H9 (cell line): Measurements from ENCODE around the gene SLX4. TPM values are rescaled to one million over a fixed set of nuclear protein-coding genes. Genes with fewer than 3 reads are reported as not detected.

Experiments
- DNase-seq: peaks from one replicate; pipeline ENCODE4 v3.0.0-alpha.2; 2017
- H2AFZ ChIP-seq: one replicate; pipeline ENCODE4 v1.6.1; 2013; ENCODE audit warnings: mild to moderate bottlenecking, low read length, control low read depth, moderate library complexity
- H2AK5ac ChIP-seq: 2 replicates; pipeline ENCODE4 v1.6.1; 2013; ENCODE audit warnings: low read length, control low read depth, mixed read lengths; ENCODE audit not compliant: insufficient read length
- H2BK120ac ChIP-seq: one replicate; pipeline ENCODE4 v1.6.1; 2013; ENCODE audit warnings: low read depth, mild to moderate bottlenecking, low read length, control low read depth, inconsistent platforms; ENCODE audit not compliant: poor library complexity, severe bottlenecking
- H2BK12ac ChIP-seq: 2 replicates; pipeline ENCODE4 v1.6.1; 2013; ENCODE audit warnings: low read length, control low read depth, mixed read lengths, low read depth; ENCODE audit not compliant: insufficient read length
- H2BK15ac ChIP-seq: 2 replicates; pipeline ENCODE4 v1.6.1; 2013; ENCODE audit warnings: low read depth, low read length, control low read depth
- H2BK20ac ChIP-seq: one replicate; pipeline ENCODE4 v1.6.1; 2013; ENCODE audit warnings: low read depth, mild to moderate bottlenecking, low read length, control low read depth, inconsistent platforms; ENCODE audit not compliant: poor library complexity, severe bottlenecking
- H2BK5ac ChIP-seq: 2 replicates; pipeline ENCODE4 v1.6.1; 2013; ENCODE audit warnings: low read length, control low read depth, mixed read lengths; ENCODE audit not compliant: insufficient read length
- H3K14ac ChIP-seq: 2 replicates; pipeline ENCODE4 v1.6.1; 2013; ENCODE audit warnings: low read length, control low read depth; ENCODE audit not compliant: insufficient read depth
- H3K18ac ChIP-seq: 2 replicates; pipeline ENCODE4 v1.6.1; 2013; ENCODE audit warnings: low read depth, mild to moderate bottlenecking, mixed read lengths, low read length, control low read depth; ENCODE audit not compliant: insufficient read length
- H3K23ac ChIP-seq: 2 replicates; pipeline ENCODE4 v1.6.1; 2013; ENCODE audit warnings: low read length, control low read depth, mixed read lengths, low read depth; ENCODE audit not compliant: insufficient read length
- H3K23me2 ChIP-seq: 2 replicates; pipeline ENCODE4 v1.6.1; 2013; ENCODE audit warnings: low read depth, mild to moderate bottlenecking, mixed read lengths, low read length, control low read depth; ENCODE audit not compliant: insufficient read length, poor library complexity, severe bottlenecking
- H3K27ac ChIP-seq: 2 replicates; pipeline ENCODE4 v1.5.1; 2013; ENCODE audit warnings: low read length, control low read depth, mixed read lengths, low read depth; ENCODE audit not compliant: insufficient read length
- H3K27me3 ChIP-seq: 2 replicates; pipeline ENCODE4 v1.6.1; 2013; ENCODE audit warnings: low read length, control low read depth, inconsistent platforms; ENCODE audit not compliant: insufficient read depth
- H3K4ac ChIP-seq: 2 replicates; pipeline ENCODE4 v1.6.1; 2013; ENCODE audit warnings: low read depth, mild to moderate bottlenecking, control low read depth, inconsistent platforms, low read length, moderate library complexity
- H3K4me1 ChIP-seq: 2 replicates; pipeline ENCODE4 v1.6.1; 2013; ENCODE audit warnings: low read length, control low read depth, inconsistent platforms; ENCODE audit not compliant: insufficient read depth
- H3K4me2 ChIP-seq: 2 replicates; pipeline ENCODE4 v1.6.1; 2013; ENCODE audit warnings: low read length, control low read depth, mixed read lengths; ENCODE audit not compliant: insufficient read length, insufficient read depth
- H3K56ac ChIP-seq: 2 replicates; pipeline ENCODE4 v1.6.1; 2013; ENCODE audit warnings: low read depth, mild to moderate bottlenecking, mixed read lengths, low read length, control low read depth; ENCODE audit not compliant: insufficient read length
- H3K79me1 ChIP-seq: 2 replicates; pipeline ENCODE4 v1.6.1; 2013; ENCODE audit warnings: low read depth, mild to moderate bottlenecking, moderate library complexity, low read length, control low read depth, inconsistent platforms; ENCODE audit not compliant: insufficient read depth, poor library complexity, severe bottlenecking
- H3K79me2 ChIP-seq: 2 replicates; pipeline ENCODE4 v1.6.1; 2013; ENCODE audit warnings: low read length, control low read depth, inconsistent platforms; ENCODE audit not compliant: insufficient read depth
- H3K9ac ChIP-seq: 2 replicates; pipeline ENCODE4 v1.6.1; 2013; ENCODE audit warnings: low read length, control low read depth, mixed read lengths; ENCODE audit not compliant: insufficient read length; ENCODE audit errors: extremely low read depth
- H3K9me3 ChIP-seq: one replicate; pipeline ENCODE4 v1.6.1; 2013; ENCODE audit warnings: low read depth, low read length, inconsistent platforms; ENCODE audit not compliant: control insufficient read depth
- H3T11ph ChIP-seq: one replicate; pipeline ENCODE4 v1.6.1; 2013; ENCODE audit warnings: mild to moderate bottlenecking, low read length, control low read depth, inconsistent platforms
- H4K20me1 ChIP-seq: one replicate; pipeline ENCODE4 v1.6.1; 2013; ENCODE audit not compliant: control insufficient read depth, insufficient read length, insufficient read depth
- H4K5ac ChIP-seq: 2 replicates; pipeline ENCODE4 v1.6.1; 2013; ENCODE audit warnings: low read depth, mild to moderate bottlenecking, mixed read lengths, low read length, control low read depth; ENCODE audit not compliant: insufficient read length
- H4K8ac ChIP-seq: replicated peaks from 2 replicates; pipeline ENCODE4 v1.6.1; 2013; ENCODE audit warnings: low read length, control low read depth, mixed read lengths, low read depth; ENCODE audit not compliant: insufficient read length
- H4K91ac ChIP-seq: 2 replicates; pipeline ENCODE4 v1.6.1; 2013; ENCODE audit warnings: low read depth, mild to moderate bottlenecking, moderate library complexity, mixed read lengths, low read length, control low read depth; ENCODE audit not compliant: insufficient read length
- H3K27ac Mint-ChIP-seq, 3 experiments: 2 replicates in 2 of 3; 3 replicates in 1 of 3; pipeline ENCODE4 v1.8.0; 2020 to 2021; ENCODE audit warnings: mixed read lengths in 3 of 3, mild to moderate bottlenecking in 1 of 3, moderate library complexity in 1 of 3
- H3K27me3 Mint-ChIP-seq: 2 replicates; pipeline ENCODE4 v1.8.0; 2021; ENCODE audit warnings: low read depth, mild to moderate bottlenecking, moderate library complexity, mixed read lengths
- H3K36me3 Mint-ChIP-seq, 3 experiments: 2 replicates in 2 of 3; 3 replicates in 1 of 3; pipeline ENCODE4 v1.8.0; 2020 to 2021; ENCODE audit warnings: low read depth in 3 of 3, mixed read lengths in 3 of 3; ENCODE audit not compliant: insufficient read depth in 1 of 3
- H3K4me1 Mint-ChIP-seq, 2 experiments: 2 replicates each; pipeline ENCODE4 v1.8.0; 2020; ENCODE audit warnings: mixed read lengths in 2 of 2
- H3K4me3 Mint-ChIP-seq, 2 experiments: 2 replicates in 1 of 2; 3 replicates in 1 of 2; pipeline ENCODE4 v1.8.0; 2020 to 2021; ENCODE audit warnings: mild to moderate bottlenecking in 2 of 2, mixed read lengths in 2 of 2, moderate library complexity in 1 of 2
- H3K9me3 Mint-ChIP-seq, 2 experiments: 2 replicates in 1 of 2; 3 replicates in 1 of 2; pipeline ENCODE4 v1.8.0; 2020; ENCODE audit warnings: mild to moderate bottlenecking in 2 of 2, mixed read lengths in 2 of 2, moderate library complexity in 1 of 2
- CTCF ChIP-seq: fragments of 200-600 bp; sonication (generic); conservative IDR thresholded peaks from 3 replicates; pipeline ENCODE4 v1.8.0; 2021; ENCODE audit warnings: antibody characterized with exemption, mild to moderate bottlenecking
- WGBS: extraction: QIAGEN DNeasy Blood & Tissue Kit; methylation state at CpG from one replicate; pipeline ENCODE4 v1.1.7; 2013; ENCODE audit warnings: missing lambda C conversion rate, low lambda C conversion rate, mixed read lengths; ENCODE audit not compliant: insufficient read length; ENCODE audit errors: extremely low coverage; 5-methylcytosine and 5-hydroxymethylcytosine counted together
- total RNA-seq: library from RNA; stranded (reverse); gene quantifications from 2 replicates; pipeline ENCODE4 v1.2.1, GENCODE V29; 2021

The SLX4 gene
- total RNA-seq, 1 experiment from 2014 or later = 9.9 TPM

DNA sequence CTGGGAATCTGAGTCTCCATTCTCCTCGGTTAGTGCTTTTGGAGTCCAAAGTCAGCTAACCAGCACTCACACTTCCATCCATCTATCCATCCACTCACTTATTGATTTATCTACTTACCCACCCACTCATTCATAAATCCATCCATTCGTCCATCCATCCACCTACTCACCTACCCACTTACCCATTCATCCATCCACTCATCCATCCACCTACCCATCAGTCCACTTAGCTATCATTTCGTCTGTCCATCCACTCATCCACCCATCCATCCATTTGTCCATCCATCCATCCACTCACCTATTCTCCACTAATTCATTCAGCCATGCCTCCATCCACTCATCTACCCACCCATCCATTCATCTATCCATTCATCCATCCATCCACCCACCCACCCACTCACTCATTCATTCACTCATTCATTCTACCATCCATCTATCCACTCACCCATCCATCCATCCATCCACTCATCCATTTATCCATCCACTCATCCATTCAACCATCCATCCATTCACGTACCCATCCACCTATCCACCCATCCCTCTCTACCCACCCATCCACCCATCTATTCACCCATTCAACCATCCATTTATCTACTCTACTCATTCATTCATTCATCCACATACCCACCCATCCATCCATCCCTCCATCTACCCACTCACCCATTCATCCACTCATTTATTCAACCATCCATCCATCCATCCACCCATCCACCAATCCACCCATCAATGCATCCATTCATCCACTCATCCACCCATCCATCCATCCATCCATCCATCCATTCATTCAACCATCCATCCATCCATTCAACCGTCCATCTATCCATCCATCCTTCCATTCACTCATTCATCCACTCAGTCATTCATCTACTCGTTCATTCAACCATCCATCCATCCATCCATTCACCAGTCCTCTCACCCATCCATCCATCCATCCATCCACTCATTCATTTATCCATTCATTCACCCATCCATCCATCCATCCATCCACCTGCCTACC is 60.3 kb downstream of the SLX4 start:
- no peaks in the 10 kb centered on the region for H3K9me3 ChIP-seq
- no peaks in the 10 kb centered on the region for H4K20me1 ChIP-seq
- H2BK15ac ChIP-seq = no peak overlapping the region
- 100% methylated on average over 3 of the region's 6 CpGs for WGBS
- H4K5ac ChIP-seq = no peak overlapping the region
- H3K27me3 ChIP-seq = no peaks in the 10 kb centered on the region
- H3K9ac ChIP-seq = no peak overlapping the region
- H2BK20ac ChIP-seq = no peak overlapping the region
- H2AFZ ChIP-seq = no peak overlapping the region
- peaks cover 5% of the 10 kb centered on the region for H3K23me2 ChIP-seq
- H2BK120ac ChIP-seq = no peak overlapping the region
- no peak overlapping the region for H4K8ac ChIP-seq
- no peak for TF ChIP-seq CTCF
- H4K91ac ChIP-seq = no peak overlapping the region
- no peak overlapping the region for H3K18ac ChIP-seq
- H3K4me1 ChIP-seq = peaks cover 4% of the 10 kb centered on the region; the same call in 1 of the 2 replicates
- Mint-ChIP-seq H3K4me1 (peaks cover 30 to 38% of the 10 kb centered on the region in 2 experiments), H3K36me3 (peaks cover 0 to 20% (median 9%) of the 10 kb centered on the region in 3 experiments; a peak in 5 of 7 replicates), H3K27me3 (peaks cover 50% of the 10 kb centered on the region), H3K4me3 (no peak overlapping the region), H3K9me3 (peaks cover 5 to 6% of the 10 kb centered on the region in 2 experiments; a peak in 3 of 5 replicates), H3K27ac (no peak overlapping the region)
- no peak overlapping the region for H3K27ac ChIP-seq
- no peak overlapping the region for H3K23ac ChIP-seq
- no peak overlapping the region for H2BK5ac ChIP-seq
- no peak overlapping the region for H2AK5ac ChIP-seq
- no peak overlapping the region for H3K4me2 ChIP-seq
- no peaks in the 10 kb centered on the region for H3K79me1 ChIP-seq
- H2BK12ac ChIP-seq = no peak overlapping the region
- H3K56ac ChIP-seq = no peak overlapping the region
- no peak for DNase-seq
- H3K79me2 ChIP-seq = no peaks in the 10 kb centered on the region
- H3K4ac ChIP-seq = no peak overlapping the region
- no peak overlapping the region for H3T11ph ChIP-seq
- no peak overlapping the region for H3K14ac ChIP-seq
